Right renal pelvis (tissue), 4 donors: ENCODE measurements around the gene POLR2J. TPM values are rescaled to one million over a fixed set of nuclear protein-coding genes. Genes with fewer than 3 reads are reported as not detected.

Experiments
- DNase-seq, 4 donors: peaks; one replicate each; pipeline ENCODE4 v3.0.0-alpha.2; 2013; ENCODE audit warnings: low read depth in 4 of 4, low spot score in 3 of 4, missing footprints in 1 of 4
- polyA plus RNA-seq, 4 donors: library from polyadenylated mRNA; unstranded; fragments of 120-200 nt; gene quantifications; one replicate each; pipeline ENCODE4 v1.2.1, GENCODE V29; 2013; ENCODE audit not compliant: insufficient read length in 4 of 4

POLR2J gene
- polyA plus RNA-seq, 4 donors = 29.4 to 43.7 (median 31.6) TPM

- DNase-seq = no peak
Measured at GRCh38 chr7:102444961-102445673, 33.6 kb downstream of the POLR2J start.

DNA sequence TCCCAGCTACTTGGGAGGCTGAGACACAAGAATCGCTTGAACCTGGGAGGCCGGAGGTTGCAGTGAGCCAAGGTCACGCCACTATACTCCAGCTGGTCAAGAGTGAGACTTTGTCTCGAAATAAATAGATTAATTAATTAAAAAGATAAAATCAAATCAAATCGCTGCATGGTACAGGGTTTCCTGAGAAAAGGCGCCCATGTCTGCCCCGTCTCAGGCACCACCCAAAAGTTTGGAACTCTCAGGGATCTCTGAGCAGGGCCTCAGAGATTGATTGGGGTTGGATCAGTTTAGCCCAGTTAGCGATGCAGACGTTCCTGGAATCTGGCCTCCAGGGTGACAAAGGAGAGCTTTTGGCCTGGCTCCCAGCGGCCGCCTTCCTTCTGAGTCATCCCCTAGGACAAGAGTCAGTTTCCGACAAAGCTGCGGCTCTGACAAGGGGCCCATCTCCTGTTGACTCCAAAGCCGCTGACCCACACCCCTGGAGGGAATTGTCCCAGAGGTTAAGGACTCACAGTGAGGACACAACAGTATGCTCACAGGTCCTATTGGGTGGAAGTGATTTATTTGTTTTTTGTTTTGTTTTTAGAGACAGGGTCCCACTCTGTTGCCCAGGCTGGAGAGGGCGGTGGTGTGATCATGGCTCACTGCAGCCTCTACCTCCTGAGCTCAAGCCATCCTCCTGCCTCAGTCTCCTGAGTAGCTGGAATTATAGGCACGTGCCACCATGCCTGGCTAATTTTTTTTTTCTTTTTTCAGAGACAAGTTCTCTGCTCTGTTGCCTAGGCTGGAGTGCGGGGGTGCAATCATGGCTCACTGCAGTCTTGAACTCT, 38.5 kb downstream of the POLR2J start:
- DNase-seq = no peak

GRCh38 chr7:102436118-102436517, 42.6 kb downstream of the POLR2J start:
- DNase-seq = no peak

DNA sequence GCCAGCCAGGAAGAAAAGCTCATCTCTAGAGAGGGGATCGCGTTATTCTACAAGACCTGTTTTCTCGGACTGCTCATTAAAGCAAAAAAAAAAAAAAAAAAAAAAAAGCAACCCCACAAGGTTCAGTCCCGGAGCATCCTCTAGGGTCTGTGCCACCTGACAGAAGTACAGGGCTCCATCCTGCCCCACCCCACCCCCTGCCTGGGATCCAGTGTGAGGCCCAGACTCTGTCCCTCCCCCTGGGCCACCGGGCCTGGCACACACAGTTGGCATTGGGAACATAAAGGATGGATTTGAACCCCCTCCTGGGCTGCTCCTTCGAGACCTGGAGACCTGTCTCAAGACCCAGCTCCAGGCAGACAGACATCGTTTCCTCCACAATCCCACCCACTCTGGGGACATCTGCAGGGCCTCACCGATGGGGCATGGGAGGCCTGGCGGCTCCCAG, 44.7 kb downstream of the POLR2J start:
- DNase-seq = no peak

DNA sequence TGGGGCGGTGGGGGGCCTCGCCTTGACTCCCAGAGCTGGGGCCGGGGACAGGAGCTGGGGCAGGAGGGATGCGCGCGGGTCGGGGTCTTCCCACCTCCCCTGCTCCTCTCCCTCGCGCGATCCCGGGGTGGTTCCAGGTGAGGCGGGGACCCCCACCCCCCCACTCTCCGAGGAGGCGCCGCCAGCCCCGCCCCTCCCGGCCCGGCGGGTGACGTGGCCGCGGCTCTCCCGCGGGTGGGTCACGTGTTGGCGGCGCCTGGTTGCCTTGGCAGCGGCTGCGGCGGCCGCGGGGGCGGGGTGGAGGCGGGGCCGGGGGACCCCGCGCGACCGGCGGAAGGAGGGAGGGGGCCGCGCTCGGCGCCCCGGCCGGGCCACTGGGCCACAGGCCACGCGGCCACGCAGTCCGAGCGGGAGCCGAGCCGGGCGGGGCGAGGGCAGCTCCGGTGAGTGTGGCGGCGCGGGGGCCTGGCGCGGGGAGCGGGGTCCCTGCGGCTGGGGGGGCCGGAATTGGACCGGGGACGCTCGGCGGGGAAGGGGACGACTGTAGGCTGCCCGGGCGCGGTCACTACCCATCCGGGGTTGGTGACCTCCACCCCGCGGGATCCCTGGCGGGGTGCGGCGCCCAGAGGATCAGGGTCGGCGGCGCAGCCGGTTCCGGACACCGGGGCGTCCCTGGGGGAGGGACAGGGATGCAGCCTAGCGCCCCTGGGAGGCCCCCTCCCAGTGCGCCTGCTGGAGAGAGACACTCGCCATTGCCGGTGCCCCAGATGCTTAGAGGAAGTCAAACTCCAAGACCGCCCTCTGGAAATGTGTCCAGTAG, 45.3 kb downstream of the POLR2J start, which contains the start of gene ORAI2:
Gene ORAI2, plus strand, starts transcription at position 357 of the 820 bp plus-strand sequence. CDS start 5,382 bp downstream, outside the sequence.
- no peak for DNase-seq

DNA sequence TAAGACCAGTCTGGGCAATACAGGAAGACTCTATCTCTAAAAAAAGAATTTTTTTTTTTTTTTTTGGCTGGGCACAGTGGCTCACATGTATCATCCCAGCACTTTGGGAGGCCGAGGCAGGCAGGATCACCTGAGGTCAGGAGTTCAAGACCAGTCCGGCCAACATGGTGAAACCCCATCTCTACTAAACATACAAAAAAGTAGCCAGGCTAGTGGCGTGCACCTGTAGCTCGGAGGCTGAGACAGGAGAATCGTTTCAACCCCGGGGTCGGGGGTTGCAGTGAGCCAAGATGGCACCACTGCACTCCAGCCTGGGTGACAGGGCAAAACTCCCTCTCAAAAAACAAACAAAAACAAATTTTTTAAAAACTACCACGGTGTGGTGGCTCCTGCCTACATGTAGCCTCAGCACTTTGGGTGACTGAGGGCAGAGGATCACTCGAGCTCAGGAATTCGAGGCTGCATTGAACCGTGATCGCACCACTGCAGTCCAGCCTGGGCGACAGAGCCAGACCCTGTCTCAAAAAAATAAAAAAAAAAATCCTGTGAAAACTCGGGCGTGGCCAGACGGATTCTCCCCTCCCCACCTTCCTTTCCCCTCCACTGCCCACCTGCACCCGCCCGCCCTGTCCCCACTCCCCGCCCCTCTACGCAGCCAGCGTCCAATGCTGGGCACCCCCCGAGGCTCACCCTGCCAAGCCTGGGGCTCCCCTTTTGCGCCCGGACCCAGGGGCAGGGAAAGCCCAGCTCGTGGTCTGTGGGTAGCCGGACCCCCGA, 46.1 kb downstream of the POLR2J start:
- DNase-seq = no peak

DNA sequence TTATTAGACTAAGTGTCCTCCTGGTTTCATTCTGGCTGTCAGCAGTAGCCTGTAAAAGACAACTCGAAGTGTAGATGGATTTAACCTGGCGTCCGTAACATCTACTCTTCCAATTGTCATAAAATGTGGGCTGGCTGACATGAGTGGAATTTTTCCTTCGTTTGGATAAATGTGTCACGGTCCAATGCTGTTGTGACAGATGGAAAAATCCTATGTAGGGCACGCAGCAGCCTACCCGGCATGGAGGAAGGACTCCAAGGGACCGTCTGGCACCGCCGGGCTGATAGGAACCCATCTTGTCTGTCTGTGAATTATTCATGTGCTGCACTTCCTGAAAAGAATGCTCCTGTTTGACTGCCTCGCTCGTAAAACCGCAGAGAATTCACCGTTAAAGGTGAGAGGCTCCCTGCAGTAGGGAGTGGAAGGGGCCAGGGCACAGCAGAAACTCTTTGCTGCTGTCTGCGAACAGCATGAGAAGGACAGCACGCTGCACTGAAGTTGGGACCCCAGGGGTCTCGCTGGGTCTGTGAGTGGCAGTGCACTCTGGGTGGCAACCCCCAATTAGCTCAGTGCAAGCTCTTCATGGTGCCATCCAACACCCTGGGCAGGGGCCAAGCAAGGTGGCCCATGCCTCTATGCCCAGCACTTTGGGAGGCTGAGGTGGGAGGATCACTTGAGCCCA, 47.0 kb downstream of the POLR2J start:
- no peak for DNase-seq

GRCh38 chr7:102429141-102429899, 49.4 kb downstream of the POLR2J start:
- no peak for DNase-seq

GRCh38 chr7:102427019-102427405, 51.7 kb downstream of the POLR2J start:
- DNase-seq = no peak

GRCh38 chr7:102426268-102427018, 52.3 kb downstream of the POLR2J start:
- no peak for DNase-seq

GRCh38 chr7:102425639-102426267, 53.0 kb downstream of the POLR2J start:
- DNase-seq = no peak

DNA sequence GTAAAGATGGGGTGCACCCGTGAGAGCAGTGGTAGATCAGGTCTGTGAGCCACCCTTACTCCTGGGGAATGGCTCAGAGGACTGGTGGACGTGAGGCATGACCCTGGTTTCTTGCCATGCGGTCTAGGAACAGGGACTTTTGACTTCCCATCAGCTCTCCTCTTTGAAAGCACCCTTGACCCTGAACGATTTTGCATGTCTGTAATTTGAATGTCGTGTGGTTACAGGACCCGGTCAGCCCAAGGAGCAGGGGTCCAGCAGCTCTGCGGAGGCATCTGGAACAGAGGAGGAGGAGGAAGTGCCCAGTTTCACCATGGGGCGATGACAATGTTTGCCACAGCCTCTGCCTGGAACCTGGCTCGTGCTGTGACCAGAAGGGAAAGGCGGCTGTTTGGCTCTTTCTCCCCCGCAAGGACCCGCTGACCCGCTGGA, 53.9 kb downstream of the POLR2J start:
- no peak for DNase-seq

GRCh38 chr7:102424129-102424551, 54.6 kb downstream of the POLR2J start:
- DNase-seq = no peak
